Duodenal mucosa (tissue), 2 donors: Measurements from ENCODE around the gene CACNA1E.

Source experiments
- H3K27ac ChIP-seq: one replicate; pipeline ENCODE4 v1.7.0; 2013; ENCODE audit warnings: low read depth, low read length
- H3K27me3 ChIP-seq, 2 donors: one replicate each; pipeline ENCODE4 v1.7.0; 2013; ENCODE audit warnings: low read length in 2 of 2, control low read depth in 1 of 2; ENCODE audit not compliant: insufficient read depth in 2 of 2, control insufficient read depth in 1 of 2
- H3K36me3 ChIP-seq, 2 donors: one replicate each; pipeline ENCODE4 v1.7.0; 2013; ENCODE audit warnings: low read length in 2 of 2, control low read depth in 1 of 2; ENCODE audit not compliant: insufficient read depth in 2 of 2, control insufficient read depth in 1 of 2
- H3K4me1 ChIP-seq, 2 donors: one replicate each; pipeline ENCODE4 v1.7.0; 2013; ENCODE audit warnings: low read length in 2 of 2, control low read depth in 1 of 2; ENCODE audit not compliant: insufficient read depth in 2 of 2, control insufficient read depth in 1 of 2
- H3K4me3 ChIP-seq, 2 donors: one replicate each; pipeline ENCODE4 v1.7.0; 2013; ENCODE audit warnings: low read length in 2 of 2, low read depth in 1 of 2
- H3K9ac ChIP-seq, 2 donors: one replicate each; pipeline ENCODE4 v1.7.0; 2013; ENCODE audit warnings: low read length in 2 of 2, low read depth in 1 of 2
- H3K9me3 ChIP-seq, 2 donors: one replicate each; pipeline ENCODE4 v1.7.0; 2013; ENCODE audit warnings: low read length in 2 of 2, control low read depth in 1 of 2; ENCODE audit not compliant: control insufficient read depth in 1 of 2

Gene CACNA1E

DNA sequence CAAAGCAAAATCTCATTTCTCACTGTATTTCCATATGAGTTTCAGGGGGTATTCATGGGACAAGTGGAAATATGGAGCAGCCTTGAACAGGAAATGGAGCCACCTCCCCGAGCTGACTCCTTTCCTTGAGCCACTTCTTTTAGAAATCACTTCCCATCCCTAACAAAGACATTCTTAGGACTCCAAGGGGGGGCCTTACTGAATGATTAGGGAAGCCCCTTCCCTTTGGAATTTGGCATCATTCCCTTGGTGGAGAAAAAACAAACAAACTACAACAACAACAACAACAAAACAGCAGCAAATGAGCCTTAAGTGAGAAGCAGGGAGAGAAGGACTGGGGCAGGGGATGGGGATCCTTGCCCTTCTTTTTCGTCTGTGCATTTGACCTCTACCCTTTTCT is 299.9 kb downstream of the CACNA1E start:
- Histone ChIP-seq H3K4me1 (no peaks in the 10 kb centered on the region), H3K27ac (no peak overlapping the region), H3K4me3 (no peak overlapping the region), H3K9ac (no peak overlapping the region), H3K9me3 (no peaks in the 10 kb centered on the region), H3K27me3 (no peaks in the 10 kb centered on the region), H3K36me3 (no peaks in the 10 kb centered on the region)

DNA sequence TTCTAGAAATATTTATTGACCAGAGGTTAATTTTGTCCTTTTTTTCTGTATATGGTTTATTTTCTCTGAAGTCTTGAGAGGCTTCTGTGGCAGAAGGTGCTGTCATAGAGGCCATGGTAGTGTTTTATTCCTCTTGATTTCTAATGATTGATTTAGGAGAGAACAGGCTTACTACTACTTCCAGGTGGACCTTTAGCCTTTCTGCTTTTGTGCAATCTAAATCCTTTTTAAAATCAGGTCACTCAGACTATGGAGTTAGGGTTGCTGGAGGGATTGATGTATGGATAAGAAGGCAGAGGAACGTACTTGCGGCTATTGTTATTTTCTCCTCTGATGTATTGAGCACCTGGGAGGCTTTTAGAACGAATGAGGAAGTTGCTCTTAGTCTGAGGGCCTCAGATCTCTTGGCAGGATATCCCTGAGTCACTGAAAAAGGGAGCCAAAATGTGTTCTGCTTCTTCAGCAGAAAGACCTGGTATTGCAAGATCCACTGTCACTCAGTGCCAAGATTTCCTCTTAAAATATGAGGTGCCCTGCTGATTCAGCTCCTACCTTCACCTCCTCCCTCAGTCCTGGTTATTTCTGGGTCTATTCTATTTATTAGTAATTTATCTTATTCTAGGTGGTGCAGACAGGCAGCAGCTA is 300.8 kb downstream of the CACNA1E start:
- Histone ChIP-seq H3K36me3 (no peaks in the 10 kb centered on the region), H3K27me3 (no peaks in the 10 kb centered on the region), H3K4me1 (no peaks in the 10 kb centered on the region), H3K27ac (no peak overlapping the region), H3K9me3 (no peaks in the 10 kb centered on the region), H3K4me3 (no peak overlapping the region), H3K9ac (no peak overlapping the region)

DNA sequence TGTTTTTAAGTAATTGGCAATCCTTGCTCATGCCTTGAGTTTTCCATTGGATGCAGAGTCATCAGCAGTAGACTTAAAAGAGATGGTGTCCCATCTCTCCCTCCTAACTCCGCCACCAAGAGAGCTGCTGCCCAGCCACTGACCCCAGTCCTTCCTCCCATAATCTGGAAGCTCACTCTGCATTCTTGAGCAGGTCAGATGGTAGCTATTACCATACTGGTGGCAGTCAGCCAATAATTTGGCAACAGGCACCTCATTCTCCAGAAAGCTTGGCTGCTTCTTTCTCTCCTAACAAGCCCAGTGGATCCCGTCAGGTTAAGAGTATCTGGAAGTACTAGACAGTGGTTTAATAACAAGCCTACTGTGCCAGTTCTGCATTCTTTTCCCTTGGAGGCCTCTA is 306.1 kb downstream of the CACNA1E start:
- Histone ChIP-seq H3K4me3 (no peak overlapping the region), H3K9ac (no peak overlapping the region), H3K27me3 (no peaks in the 10 kb centered on the region), H3K36me3 (no peaks in the 10 kb centered on the region), H3K27ac (no peak overlapping the region), H3K9me3 (no peaks in the 10 kb centered on the region), H3K4me1 (no peaks in the 10 kb centered on the region)

DNA sequence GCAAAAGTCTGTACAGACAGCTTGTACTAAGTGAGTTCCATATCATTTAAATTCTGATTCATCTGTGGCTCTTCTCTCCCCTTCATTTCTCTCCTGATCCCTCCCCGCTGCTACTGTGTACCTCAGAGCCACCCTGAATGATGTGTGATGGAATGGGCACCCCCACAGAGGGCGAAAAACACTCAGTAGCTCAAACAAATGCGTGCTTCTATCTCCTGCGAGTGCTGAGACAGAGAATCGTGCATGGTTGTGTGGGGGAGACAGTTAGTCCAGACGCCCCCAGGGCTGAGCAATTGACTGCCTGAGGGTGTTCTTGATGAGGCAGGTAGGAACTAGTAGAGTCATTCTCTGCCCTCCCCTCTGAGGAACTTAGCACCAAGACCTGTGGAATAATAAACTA is 308.4 kb downstream of the CACNA1E start:
- Histone ChIP-seq H3K36me3 (no peaks in the 10 kb centered on the region), H3K4me1 (no peaks in the 10 kb centered on the region), H3K4me3 (no peak overlapping the region), H3K27ac (no peak overlapping the region), H3K9me3 (no peaks in the 10 kb centered on the region), H3K27me3 (no peaks in the 10 kb centered on the region), H3K9ac (no peak overlapping the region)

DNA sequence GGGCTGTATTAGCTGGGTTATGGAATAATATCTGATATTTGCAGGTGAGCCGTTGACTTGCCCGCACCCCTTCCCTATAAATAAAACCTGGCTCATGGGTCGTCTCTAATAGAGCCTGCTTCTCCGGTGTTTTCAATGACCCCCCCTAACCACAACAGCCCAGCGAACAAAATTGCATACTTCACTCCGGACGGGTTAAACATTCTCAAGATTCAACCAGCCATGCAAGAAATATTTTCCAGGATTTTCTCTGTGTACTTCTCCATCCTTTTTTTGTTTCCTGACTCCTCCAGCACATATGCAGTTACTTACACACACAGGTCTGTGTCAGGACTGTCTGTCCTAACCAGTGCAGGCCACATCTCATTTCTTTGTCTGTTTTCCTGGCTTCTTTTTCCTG is 310.5 kb downstream of the CACNA1E start:
- H3K27ac ChIP-seq: no peak overlapping the region
- H3K9me3 ChIP-seq: no peaks in the 10 kb centered on the region
- no peaks in the 10 kb centered on the region for H3K36me3 ChIP-seq
- H3K9ac ChIP-seq: no peak overlapping the region
- no peaks in the 10 kb centered on the region for H3K4me1 ChIP-seq
- no peak overlapping the region for H3K4me3 ChIP-seq
- no peaks in the 10 kb centered on the region for H3K27me3 ChIP-seq

DNA sequence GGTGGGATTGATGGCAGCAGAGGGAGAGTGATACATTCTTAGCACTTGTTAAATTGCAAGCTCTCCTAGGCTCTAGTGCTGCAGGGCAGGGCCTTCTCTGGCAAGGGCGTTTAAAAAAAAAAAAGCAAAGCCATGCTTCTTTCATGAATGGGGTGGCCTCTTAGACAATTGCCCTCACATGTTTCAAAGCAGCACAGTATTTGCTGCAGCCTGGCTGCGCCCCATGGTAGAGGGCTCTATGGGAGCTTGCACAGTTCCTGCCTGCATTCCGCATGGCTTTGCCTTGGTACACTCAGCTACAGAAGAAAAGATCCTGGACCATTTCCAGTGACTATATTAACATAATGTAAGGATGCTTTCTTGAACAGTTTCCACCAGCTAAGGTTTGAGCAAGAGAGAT is 311.0 kb downstream of the CACNA1E start:
- H3K4me3 ChIP-seq: no peak overlapping the region
- no peak overlapping the region for H3K27ac ChIP-seq
- no peaks in the 10 kb centered on the region for H3K36me3 ChIP-seq

DNA sequence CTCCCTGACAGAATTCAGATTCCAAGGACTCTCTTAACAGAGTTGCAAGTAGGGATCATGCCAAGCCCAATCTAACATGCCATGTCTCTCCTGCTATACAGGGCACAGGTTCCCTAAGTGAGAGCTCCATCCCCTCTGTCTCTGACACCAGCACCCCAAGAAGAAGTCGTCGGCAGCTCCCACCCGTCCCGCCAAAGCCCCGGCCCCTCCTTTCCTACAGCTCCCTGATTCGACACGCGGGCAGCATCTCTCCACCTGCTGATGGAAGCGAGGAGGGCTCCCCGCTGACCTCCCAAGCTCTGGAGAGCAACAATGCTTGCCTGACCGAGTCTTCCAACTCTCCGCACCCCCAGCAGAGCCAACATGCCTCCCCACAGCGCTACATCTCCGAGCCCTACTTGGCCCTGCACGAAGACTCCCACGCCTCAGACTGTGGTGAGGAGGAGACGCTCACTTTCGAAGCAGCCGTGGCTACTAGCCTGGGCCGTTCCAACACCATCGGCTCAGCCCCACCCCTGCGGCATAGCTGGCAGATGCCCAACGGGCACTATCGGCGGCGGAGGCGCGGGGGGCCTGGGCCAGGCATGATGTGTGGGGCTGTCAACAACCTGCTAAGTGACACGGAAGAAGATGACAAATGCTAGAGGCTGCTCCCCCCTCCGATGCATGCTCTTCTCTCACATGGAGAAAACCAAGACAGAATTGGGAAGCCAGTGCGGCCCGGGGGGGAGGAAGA is 315.0 kb downstream of the CACNA1E start:
- H3K9ac ChIP-seq: no peak overlapping the region
- no peaks in the 10 kb centered on the region for H3K36me3 ChIP-seq
- H3K4me3 ChIP-seq: no peak overlapping the region
- H3K9me3 ChIP-seq: no peaks in the 10 kb centered on the region
- H3K4me1 ChIP-seq: no peaks in the 10 kb centered on the region
- no peak overlapping the region for H3K27ac ChIP-seq
- H3K27me3 ChIP-seq: no peaks in the 10 kb centered on the region

More for the DNA sequence above, 311.0 kb downstream of the CACNA1E start:
- Histone ChIP-seq H3K27me3 (no peaks in the 10 kb centered on the region), H3K4me1 (no peaks in the 10 kb centered on the region), H3K9me3 (no peaks in the 10 kb centered on the region), H3K9ac (no peak overlapping the region)

DNA sequence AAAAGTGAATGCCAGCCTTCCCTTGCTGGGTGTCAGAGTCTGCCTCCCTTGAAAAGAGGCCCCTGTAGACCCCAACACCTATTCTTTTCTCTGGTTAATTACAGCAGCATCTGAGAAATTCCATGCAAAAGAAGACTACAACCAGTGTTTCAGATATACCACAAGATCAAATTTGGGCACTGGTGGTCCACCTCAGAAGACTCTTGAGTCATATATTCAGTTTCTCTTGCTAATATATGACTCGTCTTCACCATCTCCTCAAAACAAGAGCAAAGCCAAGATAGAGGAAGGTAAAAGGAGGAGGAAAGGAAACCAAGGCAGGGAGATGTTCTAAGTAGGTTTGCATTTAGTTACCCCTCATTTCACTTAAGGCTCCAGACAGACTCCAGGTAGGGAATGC is 318.3 kb downstream of the CACNA1E start:
- H3K9ac ChIP-seq: no peak overlapping the region
- H3K36me3 ChIP-seq: no peaks in the 10 kb centered on the region
- H3K27me3 ChIP-seq: no peaks in the 10 kb centered on the region
- no peak overlapping the region for H3K4me3 ChIP-seq
- no peaks in the 10 kb centered on the region for H3K4me1 ChIP-seq
- no peaks in the 10 kb centered on the region for H3K9me3 ChIP-seq
- H3K27ac ChIP-seq: no peak overlapping the region

DNA sequence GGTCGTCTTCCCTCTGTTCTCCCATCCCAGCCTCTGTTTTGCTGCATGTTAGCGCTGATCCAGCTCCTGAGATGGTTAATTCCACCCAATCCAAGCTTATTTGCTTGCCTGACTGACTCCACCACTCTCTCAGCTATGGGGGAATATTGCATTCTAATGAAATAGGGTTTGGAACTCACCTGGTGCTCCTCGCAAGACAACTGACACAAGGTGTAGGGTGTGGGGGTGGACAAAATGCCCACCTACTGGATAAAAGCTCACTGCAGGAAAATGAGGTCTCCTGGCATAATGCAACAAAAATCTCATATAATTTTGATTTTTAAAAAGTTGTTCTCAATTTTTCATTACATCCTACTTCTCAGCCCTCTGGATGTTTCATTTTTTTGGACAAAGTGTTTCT is 319.1 kb downstream of the CACNA1E start:
- Histone ChIP-seq H3K36me3 (no peaks in the 10 kb centered on the region), H3K9ac (no peak overlapping the region), H3K27ac (no peak overlapping the region), H3K4me3 (no peak overlapping the region), H3K27me3 (no peaks in the 10 kb centered on the region), H3K9me3 (no peaks in the 10 kb centered on the region), H3K4me1 (no peaks in the 10 kb centered on the region)

DNA sequence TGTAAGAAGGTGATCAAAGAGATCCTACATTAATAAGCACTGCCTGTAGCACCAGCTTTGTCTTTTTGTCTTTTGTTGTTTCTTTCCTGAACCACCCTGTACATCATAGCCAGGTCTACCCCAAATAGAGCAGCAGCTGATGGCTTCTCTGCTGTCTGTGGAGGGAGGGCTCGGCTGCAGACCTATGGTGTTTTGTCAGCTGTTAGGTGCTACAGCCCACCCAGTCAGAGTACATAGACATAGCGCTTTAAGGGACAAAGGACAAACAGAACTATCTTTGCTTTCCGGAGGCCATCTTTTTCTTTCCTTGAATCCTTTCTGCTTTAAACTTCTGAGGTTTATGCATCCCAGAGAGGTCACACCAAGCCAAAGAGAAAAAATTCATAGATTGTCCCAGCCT is 320.1 kb downstream of the CACNA1E start:
- no peak overlapping the region for H3K9ac ChIP-seq
- H3K36me3 ChIP-seq: no peaks in the 10 kb centered on the region
- H3K27me3 ChIP-seq: no peaks in the 10 kb centered on the region
- H3K4me1 ChIP-seq: no peaks in the 10 kb centered on the region
- no peak overlapping the region for H3K27ac ChIP-seq
- H3K9me3 ChIP-seq: no peaks in the 10 kb centered on the region
- no peak overlapping the region for H3K4me3 ChIP-seq
